ENCODE measurements around the gene HAS3. TPM values are rescaled to one million over a fixed set of nuclear protein-coding genes. Genes with fewer than 3 reads are reported as not detected.
A peak's percentile ranks its signal among the peaks of the same experiment; 100 is the strongest.

Gene HAS3
- total RNA-seq, 2 donors from 2014 or later: 5.1 to 19.9 TPM

GRCh38 chr16:69107316-69107962 lies 2.0 kb downstream of the HAS3 start:
- H3K4me1 ChIP-seq: peaks cover 13% of the 10 kb centered on the region
- peak overlapping the region; percentile 26 to 81 for H3K9ac ChIP-seq (ENCODE audit: low read depth in 2 of 2, low read length in 2 of 2)
- H3K9me3 ChIP-seq: no peaks in the 10 kb centered on the region
- intact Hi-C loops (cut with DNase I): loop anchor here (5.0 to 10.0 kb wide), 2 partner anchors 113 to 205 kb away; no protein-coding TSS in a partner anchor
- no peaks in the 10 kb centered on the region for H3K27me3 ChIP-seq
- H3K4me3 ChIP-seq: peak overlapping the region; percentile 54
- H3K36me3 ChIP-seq: no peaks in the 10 kb centered on the region
- TF ChIP-seq CTCF (IDR thresholded peaks at IDR 0.05): no peak
- no peak overlapping the region for H3K27ac ChIP-seq
- DNase-seq: peak; percentile 74

DNA sequence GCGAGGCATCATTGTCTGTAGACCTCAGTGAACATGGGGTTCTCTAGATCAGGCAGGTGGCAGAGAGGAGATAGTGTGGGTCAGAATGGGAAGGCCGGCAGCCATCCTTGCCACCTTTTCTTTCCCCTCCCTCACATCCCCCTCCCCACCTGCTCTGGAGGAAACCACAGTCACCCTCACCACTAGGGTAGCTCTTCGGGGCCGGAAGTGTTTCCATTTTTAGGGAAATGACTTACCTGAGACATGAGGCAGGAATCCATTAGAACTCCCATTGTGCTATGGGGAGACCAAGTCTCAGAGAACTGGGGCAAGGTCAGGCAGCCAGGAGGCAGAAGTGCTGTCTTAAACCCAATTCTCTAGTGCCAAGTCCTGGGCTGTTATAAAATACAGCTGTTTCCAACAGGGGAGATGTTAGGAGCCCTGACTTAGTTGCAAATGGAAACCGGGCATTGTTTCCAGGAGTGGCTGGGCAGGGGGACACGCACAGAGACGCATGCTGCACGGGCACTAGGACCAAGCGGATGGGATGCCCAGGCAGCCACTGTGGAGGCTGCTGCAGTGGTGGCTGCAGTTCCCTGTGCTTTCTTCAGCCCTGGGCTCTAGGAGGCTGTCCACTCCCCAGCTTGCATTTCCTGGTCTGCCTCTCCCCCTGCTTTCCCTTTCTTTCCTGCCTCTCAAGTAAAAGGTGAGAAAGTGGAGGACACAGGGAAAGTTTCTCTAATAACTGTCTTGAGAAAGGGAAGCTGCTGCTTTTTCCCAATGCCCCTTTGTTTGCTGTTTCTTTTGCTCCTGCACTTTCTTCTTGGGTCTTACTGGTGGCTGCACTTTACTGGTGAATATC lies 2.8 kb downstream of the HAS3 start:
- no peak for TF ChIP-seq CTCF (IDR thresholded peaks at IDR 0.05)
- no peak for DNase-seq
- Histone ChIP-seq H3K27me3 (no peaks in the 10 kb centered on the region), H3K9ac (ENCODE audit: low read depth in 2 of 2, low read length in 2 of 2) (peak overlapping the region in 1 of 2 donors; percentile 81), H3K36me3 (no peaks in the 10 kb centered on the region), H3K4me3 (no peak overlapping the region), H3K27ac (no peak overlapping the region), H3K4me1 (peaks cover 13% of the 10 kb centered on the region), H3K9me3 (no peaks in the 10 kb centered on the region)
- intact Hi-C loops (cut with DNase I): loop anchor here (5.0 to 10.0 kb wide), 2 partner anchors 113 to 206 kb away; no protein-coding TSS in a partner anchor

DNA sequence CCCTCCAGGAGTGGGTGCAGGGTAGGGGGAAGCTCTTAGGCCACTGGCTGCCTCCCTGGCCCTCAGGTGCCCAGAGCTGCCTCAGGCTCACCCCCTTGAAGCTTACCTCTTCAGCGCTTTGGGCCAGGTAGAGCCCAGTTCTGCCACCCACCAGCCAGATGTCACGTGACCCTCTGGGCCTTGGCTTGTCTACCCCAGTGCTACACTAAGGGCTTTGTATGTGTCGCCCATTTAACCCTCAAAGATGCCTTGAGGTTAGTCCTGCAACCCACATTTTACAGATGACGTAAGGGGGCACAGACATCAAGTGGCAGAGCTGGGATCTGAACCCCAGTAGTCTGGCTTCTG lies 3.4 kb downstream of the HAS3 start:
- Histone ChIP-seq H3K9ac (ENCODE audit: low read depth in 2 of 2, low read length in 2 of 2) (no peak overlapping the region), H3K27ac (no peak overlapping the region), H3K9me3 (no peaks in the 10 kb centered on the region), H3K36me3 (no peaks in the 10 kb centered on the region), H3K27me3 (no peaks in the 10 kb centered on the region), H3K4me3 (no peak overlapping the region), H3K4me1 (peaks cover 13% of the 10 kb centered on the region)
- intact Hi-C loops (cut with DNase I): loop anchor here (5.0 to 10.0 kb wide), 2 partner anchors 114 to 207 kb away; no protein-coding TSS in a partner anchor
- DNase-seq: no peak
- TF ChIP-seq CTCF (IDR thresholded peaks at IDR 0.05): no peak

DNA sequence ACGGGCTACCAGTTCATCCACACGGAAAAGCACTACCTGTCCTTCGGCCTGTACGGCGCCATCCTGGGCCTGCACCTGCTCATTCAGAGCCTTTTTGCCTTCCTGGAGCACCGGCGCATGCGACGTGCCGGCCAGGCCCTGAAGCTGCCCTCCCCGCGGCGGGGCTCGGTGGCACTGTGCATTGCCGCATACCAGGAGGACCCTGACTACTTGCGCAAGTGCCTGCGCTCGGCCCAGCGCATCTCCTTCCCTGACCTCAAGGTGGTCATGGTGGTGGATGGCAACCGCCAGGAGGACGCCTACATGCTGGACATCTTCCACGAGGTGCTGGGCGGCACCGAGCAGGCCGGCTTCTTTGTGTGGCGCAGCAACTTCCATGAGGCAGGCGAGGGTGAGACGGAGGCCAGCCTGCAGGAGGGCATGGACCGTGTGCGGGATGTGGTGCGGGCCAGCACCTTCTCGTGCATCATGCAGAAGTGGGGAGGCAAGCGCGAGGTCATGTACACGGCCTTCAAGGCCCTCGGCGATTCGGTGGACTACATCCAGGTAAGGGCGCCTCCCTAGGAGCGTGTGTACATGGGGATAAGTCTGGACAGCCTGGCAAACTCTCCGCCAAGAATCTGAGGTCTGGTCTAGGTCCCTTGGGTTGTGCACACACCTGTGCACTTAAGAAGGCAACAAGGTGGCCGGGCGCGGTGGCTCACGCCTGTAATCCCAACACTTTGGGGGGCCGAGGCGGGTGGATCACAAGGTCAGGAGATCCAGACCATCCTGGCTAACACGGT lies 4.2 kb downstream of the HAS3 start:
- intact Hi-C loops (cut with DNase I): loop anchor here (5.0 to 10.0 kb wide), 2 partner anchors 115 to 207 kb away; no protein-coding TSS in a partner anchor

More for the DNA sequence above, 4.2 kb downstream of the HAS3 start:
- no peak overlapping the region for H3K9ac ChIP-seq (ENCODE audit: low read depth in 2 of 2, low read length in 2 of 2)
- no peak for DNase-seq
- no peak overlapping the region for H3K4me3 ChIP-seq
- H3K27ac ChIP-seq: no peak overlapping the region
- no peaks in the 10 kb centered on the region for H3K36me3 ChIP-seq
- peaks cover 13% of the 10 kb centered on the region for H3K4me1 ChIP-seq
- no peak for TF ChIP-seq CTCF (IDR thresholded peaks at IDR 0.05)
- H3K9me3 ChIP-seq: no peaks in the 10 kb centered on the region
- no peaks in the 10 kb centered on the region for H3K27me3 ChIP-seq

All from colonic mucosa (tissue), 4 donors.